Activated CD8-positive, alpha-beta T cell treated with anti-CD3 and anti-CD28 coated beads for 36 hours (primary cell): Measurements from ENCODE around the gene MDP1. TPM values are rescaled to one million over a fixed set of nuclear protein-coding genes. Genes with fewer than 3 reads are reported as not detected.
A peak's percentile ranks its signal among the peaks of the same experiment; 100 is the strongest.

Experiments
- ATAC-seq: fragments of 200-7000 bp; cut with Tn5 transposase; one replicate; pipeline ENCODE4 v1.10.0; 2021; ENCODE audit warnings: mild to moderate bottlenecking, moderate library complexity
- CTCF ChIA-PET: fragments of 350-600 bp; sonication (Branson Sonifier 250); formaldehyde crosslinking; loops from one replicate; lab custom pipeline; 2021; ENCODE audit warnings: antibody characterized with exemption; lab: Charles Lee
- POLR2A ChIA-PET: fragments of 350-600 bp; sonication (Branson Sonifier 250); formaldehyde crosslinking; loops from one replicate; lab custom pipeline; 2021; ENCODE audit warnings: antibody characterized with exemption; lab: Charles Lee
- DNase-seq: peaks from one replicate; pipeline ENCODE4 v3.0.0-alpha.2; 2020
- H3K27ac Mint-ChIP-seq: one replicate; pipeline ENCODE4 v1.8.0; 2021; ENCODE audit warnings: mild to moderate bottlenecking, mixed read lengths
- H3K27me3 Mint-ChIP-seq: one replicate; pipeline ENCODE4 v1.8.0; 2021; ENCODE audit warnings: mixed read lengths
- H3K36me3 Mint-ChIP-seq: one replicate; pipeline ENCODE4 v1.8.0; 2021; ENCODE audit warnings: low read depth, mixed read lengths
- H3K4me1 Mint-ChIP-seq: one replicate; pipeline ENCODE4 v1.8.0; 2021; ENCODE audit warnings: low read depth, mixed read lengths
- H3K4me3 Mint-ChIP-seq: one replicate; pipeline ENCODE4 v1.8.0; 2021; ENCODE audit warnings: mild to moderate bottlenecking, moderate library complexity, mixed read lengths
- H3K9me3 Mint-ChIP-seq: one replicate; pipeline ENCODE4 v1.8.0; 2021; ENCODE audit warnings: mixed read lengths
- CTCF ChIP-seq: fragments of 200-600 bp; IDR thresholded peaks from one replicate; pipeline ENCODE4 v1.8.0; 2022; ENCODE audit warnings: antibody characterized with exemption, mild to moderate bottlenecking
- intact Hi-C: fragments of 100-400 bp; cut with micrococcal nuclease; formaldehyde crosslinking; loops from one replicate; pipeline ENCODE4 v1.10.0; 2022
- total RNA-seq, 2 experiments: library from RNA; stranded (reverse); gene quantifications; one replicate each; pipeline ENCODE4 v1.2.3, GENCODE V29; 2021

MDP1 gene
- total RNA-seq, 2 experiments from 2014 or later: 11.2 to 11.3 TPM

- intact Hi-C loops: no loop called here
- POLR2A ChIA-PET: interaction anchor here (0.8 to 1.2 kb wide), 4 partner anchors 13 to 171 kb away, joined by 3 to 5 read pairs (median 3); no protein-coding TSS in a partner anchor
- no peak overlapping the region for H3K27ac Mint-ChIP-seq
- H3K27me3 Mint-ChIP-seq: no peaks in the 10 kb centered on the region
- ATAC-seq: no peak
- H3K36me3 Mint-ChIP-seq: no peaks in the 10 kb centered on the region
- DNase-seq: no peak
- no peak for TF ChIP-seq CTCF
- H3K4me3 Mint-ChIP-seq: no peak overlapping the region
- peaks cover 19% of the 10 kb centered on the region for H3K4me1 Mint-ChIP-seq
- CTCF ChIA-PET: interaction anchor here (1.2 to 27.8 kb wide), 5 partner anchors 10 to 48 kb away, joined by 4 to 873 read pairs (median 17); partner anchors contain the start of genes CIDEB, DHRS1, LTB4R and LTB4R2
- H3K9me3 Mint-ChIP-seq: no peaks in the 10 kb centered on the region
These were observed 36.6 kb upstream of the MDP1 start for GRCh38 chr14:24252289-24253124.

GRCh38 chr14:24251880-24252288, 36.0 kb upstream of the MDP1 start:
- Mint-ChIP-seq H3K27me3 (no peaks in the 10 kb centered on the region), H3K36me3 (no peaks in the 10 kb centered on the region), H3K9me3 (no peaks in the 10 kb centered on the region), H3K4me3 (no peak overlapping the region), H3K4me1 (peaks cover 22% of the 10 kb centered on the region), H3K27ac (no peak overlapping the region)
- CTCF ChIA-PET: interaction anchor here (1.0 to 27.8 kb wide), 5 partner anchors 9 to 49 kb away, joined by 3 to 873 read pairs (median 17); partner anchors contain the start of genes CIDEB, DHRS1, LTB4R and LTB4R2
- POLR2A ChIA-PET: interaction anchor here (0.8 to 1.0 kb wide), 3 partner anchors 14 to 18 kb away, joined by 3 to 5 read pairs (median 3); no protein-coding TSS in a partner anchor
- TF ChIP-seq CTCF: no peak
- ATAC-seq (no peak), DNase-seq (no peak)
- intact Hi-C loops: no loop called here

- H3K4me3 Mint-ChIP-seq: no peak overlapping the region
- ChIA-PET CTCF (interaction anchor here (1.2 to 27.8 kb wide), 6 partner anchors 8 to 187 kb away, joined by 3 to 873 read pairs (median 12); partner anchors contain the start of genes CIDEB, DHRS1, LTB4R and LTB4R2), POLR2A (interaction anchor here (1.3 kb wide), 1 partner anchor 47 kb away, joined by 3 read pairs; no protein-coding TSS in a partner anchor)
- peaks cover 25% of the 10 kb centered on the region for H3K4me1 Mint-ChIP-seq
- H3K36me3 Mint-ChIP-seq: no peaks in the 10 kb centered on the region
- ATAC-seq: no peak
- no peaks in the 10 kb centered on the region for H3K27me3 Mint-ChIP-seq
- TF ChIP-seq CTCF: no peak
- intact Hi-C loops: no loop called here
- H3K27ac Mint-ChIP-seq: peak overlapping the region; percentile 9
- no peaks in the 10 kb centered on the region for H3K9me3 Mint-ChIP-seq
- no peak for DNase-seq
These were observed 34.5 kb upstream of the MDP1 start for GRCh38 chr14:24250354-24250753.

- DNase-seq (no peak), ATAC-seq (no peak)
- Mint-ChIP-seq H3K27me3 (no peaks in the 10 kb centered on the region), H3K4me3 (no peak overlapping the region), H3K4me1 (peaks cover 27% of the 10 kb centered on the region), H3K36me3 (no peaks in the 10 kb centered on the region), H3K27ac (no peak overlapping the region), H3K9me3 (no peaks in the 10 kb centered on the region)
- intact Hi-C loops: loop anchor here (10.0 kb wide), 1 partner anchor 185 kb away; no protein-coding TSS in a partner anchor
- no peak for TF ChIP-seq CTCF
- POLR2A ChIA-PET: interaction anchor here (1.1 to 1.3 kb wide), 2 partner anchors 21 to 51 kb away, joined by 3 to 4 read pairs; no protein-coding TSS in a partner anchor
- CTCF ChIA-PET: interaction anchor here (1.1 to 27.8 kb wide), 3 partner anchors 21 to 188 kb away, joined by 3 to 873 read pairs (median 47); partner anchors contain the start of genes CIDEB, DHRS1, LTB4R and LTB4R2
These were observed 33.6 kb upstream of the MDP1 start for GRCh38 chr14:24249230-24250021.
